Astrocyte of the spinal cord (primary cell): ENCODE measurements around the gene SEC14L1.
A peak's percentile ranks its signal among the peaks of the same experiment; 100 is the strongest.
"Not testable (repeated sequence)": the region's sequence is repeated elsewhere in the genome, so short reads cannot be mapped to it uniquely, and the experiment has no call there.

ENCODE experiments used
- DNase-seq: peaks from one replicate; pipeline ENCODE4 v3.0.0; 2011; ENCODE audit warnings: low read depth, low spot score
- H3K4me3 ChIP-seq: 2 replicates; pipeline ENCODE4 v1.5.1; 2011; ENCODE audit warnings: low read depth, mild to moderate bottlenecking, low read length, moderate library complexity
- in situ Hi-C: cut with HindIII; loops from 2 replicates; pipeline ENCODE4 v1.10.0; 2017; ENCODE audit warnings: low sequenced_read_pairs
- TF ChIP-seq, protein P1 (sequence below): IDR thresholded peaks from 2 replicates; pipeline ENCODE4 v1.5.1; 2012; ENCODE audit warnings: low read depth, mild to moderate bottlenecking, low read length, inconsistent platforms

SEC14L1 gene

DNA sequence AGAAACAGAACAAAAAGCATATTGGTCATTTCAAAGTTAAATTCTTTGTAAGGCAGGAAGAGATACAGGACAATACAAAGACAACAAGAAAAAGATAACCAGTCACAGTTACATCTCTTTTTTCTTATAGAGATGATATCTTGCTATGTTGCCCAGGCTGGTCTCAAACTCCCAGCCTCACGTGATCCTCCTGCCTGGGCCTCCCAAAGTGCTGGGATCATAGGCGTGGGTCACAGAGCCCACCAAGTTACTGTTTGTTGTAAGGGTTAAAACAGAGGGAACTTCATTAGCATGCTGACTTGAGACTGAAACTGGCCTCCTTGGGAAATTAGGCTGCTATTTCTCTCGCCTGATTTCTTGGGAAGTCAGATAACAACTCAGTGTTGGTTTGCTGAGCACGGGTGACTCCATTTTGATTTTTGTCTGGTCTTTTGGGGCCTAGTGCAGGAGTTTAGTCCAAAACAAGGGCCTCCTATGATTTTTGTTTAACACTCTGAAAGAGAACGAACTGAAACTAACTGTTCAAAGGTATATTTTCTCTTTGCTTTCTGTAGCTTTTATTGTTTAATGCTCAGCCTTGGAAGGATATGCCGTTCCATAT lies 31.5 kb upstream of the SEC14L1 start:
- TF ChIP-seq, protein P1, sequence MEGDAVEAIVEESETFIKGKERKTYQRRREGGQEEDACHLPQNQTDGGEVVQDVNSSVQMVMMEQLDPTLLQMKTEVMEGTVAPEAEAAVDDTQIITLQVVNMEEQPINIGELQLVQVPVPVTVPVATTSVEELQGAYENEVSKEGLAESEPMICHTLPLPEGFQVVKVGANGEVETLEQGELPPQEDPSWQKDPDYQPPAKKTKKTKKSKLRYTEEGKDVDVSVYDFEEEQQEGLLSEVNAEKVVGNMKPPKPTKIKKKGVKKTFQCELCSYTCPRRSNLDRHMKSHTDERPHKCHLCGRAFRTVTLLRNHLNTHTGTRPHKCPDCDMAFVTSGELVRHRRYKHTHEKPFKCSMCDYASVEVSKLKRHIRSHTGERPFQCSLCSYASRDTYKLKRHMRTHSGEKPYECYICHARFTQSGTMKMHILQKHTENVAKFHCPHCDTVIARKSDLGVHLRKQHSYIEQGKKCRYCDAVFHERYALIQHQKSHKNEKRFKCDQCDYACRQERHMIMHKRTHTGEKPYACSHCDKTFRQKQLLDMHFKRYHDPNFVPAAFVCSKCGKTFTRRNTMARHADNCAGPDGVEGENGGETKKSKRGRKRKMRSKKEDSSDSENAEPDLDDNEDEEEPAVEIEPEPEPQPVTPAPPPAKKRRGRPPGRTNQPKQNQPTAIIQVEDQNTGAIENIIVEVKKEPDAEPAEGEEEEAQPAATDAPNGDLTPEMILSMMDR: no peak
- H3K4me3 ChIP-seq: no peak overlapping the region

DNA sequence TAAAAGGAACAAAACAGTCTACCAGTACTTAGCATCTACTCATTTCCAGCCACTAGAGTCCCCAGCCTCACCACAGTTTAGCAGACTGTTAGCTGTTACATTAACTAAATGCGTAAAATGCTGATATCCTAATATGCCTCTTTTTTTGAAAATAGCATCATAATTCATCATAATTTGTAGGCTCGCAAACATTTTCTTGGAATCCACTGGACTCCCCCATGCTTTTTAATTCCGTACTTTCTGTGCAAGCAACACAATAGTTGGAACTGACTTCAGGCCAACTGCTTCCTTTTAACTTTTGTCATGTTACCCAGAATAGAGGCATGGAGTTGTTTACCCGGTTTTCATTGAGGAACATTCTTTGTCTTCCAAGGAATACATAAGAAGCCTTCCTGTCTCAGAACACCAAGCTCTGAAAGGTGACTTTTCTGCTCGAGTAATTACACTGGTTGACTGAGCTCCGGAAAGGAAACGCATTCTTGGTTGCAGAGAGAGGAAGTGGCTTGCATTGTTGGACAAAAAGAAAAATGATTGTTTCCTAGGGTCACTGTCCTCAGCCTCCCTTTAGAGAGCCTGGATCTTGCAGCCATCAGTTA lies 30.9 kb upstream of the SEC14L1 start:
- peak; percentile 67 for DNase-seq
- TF ChIP-seq, protein P1: no peak
- no peak overlapping the region for H3K4me3 ChIP-seq
- in situ Hi-C loops: no loop called here

More for the DNA sequence above, 31.5 kb upstream of the SEC14L1 start:
- no peak for DNase-seq
- in situ Hi-C loops: no loop called here

DNA sequence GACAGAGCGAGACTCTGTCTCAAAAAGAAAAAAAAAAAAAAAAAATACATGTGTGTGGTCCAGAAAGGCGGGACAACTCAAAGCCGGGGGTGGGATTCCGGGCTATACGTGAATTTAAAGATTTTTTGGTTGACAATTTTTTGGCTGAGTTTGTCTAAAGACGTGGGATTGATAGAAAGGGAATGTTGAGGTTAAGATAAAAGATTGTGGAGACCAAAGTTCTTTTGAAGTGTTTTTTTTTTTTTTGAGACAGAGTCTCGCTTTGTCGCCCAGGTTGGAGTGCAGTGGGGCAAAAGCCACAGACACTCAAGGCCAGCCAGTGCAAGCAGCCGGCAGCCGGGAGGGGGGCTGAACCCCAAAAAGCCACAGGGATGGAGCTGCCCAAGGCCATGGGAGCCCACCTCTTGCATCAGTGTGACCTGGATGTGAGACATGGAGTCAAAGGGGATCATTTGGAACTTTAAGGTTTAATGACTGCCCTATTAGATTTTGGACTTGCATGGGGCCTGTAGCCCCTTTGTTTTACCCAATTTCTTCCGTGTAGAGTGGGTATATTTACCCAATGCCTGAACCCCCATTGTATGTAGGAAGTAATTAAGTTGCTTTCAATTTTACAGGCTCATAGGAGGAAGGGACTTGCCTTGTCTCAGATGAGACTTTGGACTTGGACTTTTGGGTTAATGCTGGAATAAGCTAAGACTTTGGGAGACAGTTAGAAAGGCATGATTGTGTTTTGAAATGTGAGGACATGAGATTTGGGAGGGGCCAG lies 29.4 kb upstream of the SEC14L1 start:
- DNase-seq, in situ Hi-C loops, H3K4me3 ChIP-seq: not testable (repeated sequence)

DNA sequence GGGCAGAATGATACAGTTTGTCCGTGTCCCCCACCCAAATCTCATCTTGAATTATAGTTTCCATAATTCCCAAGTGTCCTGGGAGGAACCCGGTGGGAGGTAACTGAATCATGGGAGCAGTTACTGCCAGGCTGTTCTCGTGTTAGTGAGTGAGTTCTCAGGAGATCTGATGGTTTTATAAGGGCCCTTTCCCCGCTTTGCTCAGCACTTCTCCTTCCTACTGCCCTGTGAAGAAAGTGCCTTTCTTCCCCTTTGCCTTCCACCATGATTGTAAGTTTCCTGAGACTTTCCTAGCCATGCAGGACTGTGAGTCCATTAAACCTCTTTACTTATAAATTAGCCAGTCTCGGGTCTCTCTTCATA lies 28.9 kb upstream of the SEC14L1 start:
- no peak overlapping the region for H3K4me3 ChIP-seq
- in situ Hi-C loops: no loop called here
- TF ChIP-seq, protein P1: no peak

DNA sequence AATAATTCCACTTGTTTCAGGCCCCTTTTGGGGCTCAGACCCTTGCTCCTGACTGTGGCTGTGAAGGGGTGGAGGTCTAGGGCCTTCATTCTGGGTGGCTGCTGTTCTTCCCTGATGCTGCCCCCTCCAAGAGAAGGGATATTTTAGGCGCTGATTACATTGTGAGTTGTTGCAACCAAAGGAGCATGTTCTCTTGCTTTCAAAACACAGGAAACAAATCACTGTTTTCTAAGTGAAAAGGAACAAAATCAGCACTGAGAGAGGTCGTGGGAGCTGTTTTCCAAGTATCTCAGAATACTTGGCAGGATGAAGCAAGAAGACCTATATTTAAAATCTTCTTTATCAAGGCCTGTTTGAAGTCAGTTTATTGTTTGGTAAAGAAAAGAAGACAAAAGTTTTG lies 25.3 kb upstream of the SEC14L1 start:
- no peak for DNase-seq
- in situ Hi-C loops: no loop called here

More for the DNA sequence above, 28.9 kb upstream of the SEC14L1 start:
- DNase-seq: no peak

DNA sequence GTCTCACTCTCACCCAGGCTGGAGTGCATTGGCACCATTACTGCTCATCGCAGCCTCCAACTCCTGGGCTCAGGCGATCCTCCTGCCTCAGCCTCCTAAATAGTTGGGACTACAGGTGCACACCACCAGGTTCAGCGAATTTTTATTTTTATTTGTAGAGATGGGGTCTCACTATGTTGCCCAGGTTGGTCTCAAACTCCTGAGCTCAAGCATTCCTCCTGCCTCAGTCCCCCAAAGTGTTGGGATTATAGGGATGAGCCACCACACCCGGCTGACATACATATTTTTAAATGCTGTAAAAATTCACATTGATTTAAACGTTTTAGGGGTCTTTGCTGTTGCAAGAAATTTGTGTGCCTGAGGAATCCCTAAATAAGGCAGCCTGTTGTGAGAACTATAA lies 24.8 kb upstream of the SEC14L1 start:
- TF ChIP-seq, protein P1: no peak
- no peak overlapping the region for H3K4me3 ChIP-seq
- no peak for DNase-seq
- in situ Hi-C loops: no loop called here

More for the DNA sequence above, 25.3 kb upstream of the SEC14L1 start:
- no peak overlapping the region for H3K4me3 ChIP-seq
- TF ChIP-seq, protein P1: no peak

DNA sequence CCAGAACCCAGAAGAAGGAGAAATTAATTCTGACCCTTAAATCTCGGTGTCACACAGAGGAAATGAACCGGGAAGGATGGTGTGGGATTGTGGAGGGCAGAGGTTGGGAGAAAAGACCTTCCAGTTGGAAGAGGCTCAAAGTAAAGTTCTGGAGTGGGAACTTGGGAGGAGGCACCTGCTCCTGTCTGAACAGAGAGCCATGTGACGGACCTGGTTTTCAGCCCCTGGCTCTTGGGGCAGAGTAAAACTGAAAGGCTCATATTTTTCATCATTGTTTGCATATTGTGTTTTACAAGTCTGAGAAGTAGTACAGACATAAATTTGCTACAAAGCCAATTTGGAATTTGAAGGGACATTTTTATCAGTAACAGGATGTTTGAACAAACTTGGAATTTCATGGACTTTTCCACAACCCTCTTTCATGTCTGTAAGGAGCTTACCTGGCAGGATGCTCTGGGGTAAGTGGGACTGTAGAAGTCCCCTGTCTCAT lies 24.4 kb upstream of the SEC14L1 start:
- no peak overlapping the region for H3K4me3 ChIP-seq
- no peak for DNase-seq
- TF ChIP-seq, protein P1: no peak
- in situ Hi-C loops: no loop called here
